ENCODE data around the gene LMAN2.
"Not testable (repeated sequence)": the region's sequence is repeated elsewhere in the genome, so short reads cannot be mapped to it uniquely, and the experiment has no call there.

Gene LMAN2

DNA sequence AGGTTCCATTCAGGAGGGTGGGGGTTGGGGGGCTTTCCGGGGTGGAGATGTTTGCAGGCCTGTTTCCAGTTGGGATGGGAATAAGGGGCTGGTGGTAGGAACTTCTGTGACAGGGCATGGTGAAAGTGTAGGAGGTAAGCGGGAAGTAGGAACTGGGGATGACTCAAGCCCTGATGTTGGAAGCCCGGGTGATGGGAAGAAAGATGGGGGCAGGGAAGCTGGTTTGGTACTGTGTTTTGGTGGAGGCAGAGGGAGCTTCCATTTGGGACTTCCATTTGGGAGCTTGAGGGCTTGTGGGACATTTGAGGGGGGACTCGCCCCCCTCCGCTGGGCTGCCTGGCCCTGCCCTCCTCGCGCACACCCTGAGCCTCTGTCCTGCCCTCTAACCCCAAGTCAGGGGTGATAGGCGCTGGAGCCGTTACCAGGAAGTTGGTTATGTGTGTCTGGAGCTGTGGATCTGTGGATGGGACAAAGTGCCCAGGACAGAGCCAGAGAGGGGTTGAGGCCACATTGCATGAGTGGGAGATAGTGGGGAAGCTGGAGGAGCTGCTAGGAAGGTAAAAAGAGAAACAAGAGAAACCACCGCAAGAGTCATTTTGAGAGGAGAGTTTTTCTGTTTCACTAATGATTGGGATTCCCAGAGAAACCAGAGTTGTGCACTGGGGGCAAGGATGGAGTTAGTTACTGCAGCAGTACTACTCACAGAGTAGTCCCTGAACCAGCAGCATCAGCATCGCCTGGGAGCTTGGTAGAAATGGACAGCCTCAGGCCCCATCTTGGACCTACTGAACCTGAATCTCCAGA, 12.9 kb upstream of the LMAN2 start:
- no peak for DNase-seq (ENCODE audit: low read depth in 2 of 2)

DNA sequence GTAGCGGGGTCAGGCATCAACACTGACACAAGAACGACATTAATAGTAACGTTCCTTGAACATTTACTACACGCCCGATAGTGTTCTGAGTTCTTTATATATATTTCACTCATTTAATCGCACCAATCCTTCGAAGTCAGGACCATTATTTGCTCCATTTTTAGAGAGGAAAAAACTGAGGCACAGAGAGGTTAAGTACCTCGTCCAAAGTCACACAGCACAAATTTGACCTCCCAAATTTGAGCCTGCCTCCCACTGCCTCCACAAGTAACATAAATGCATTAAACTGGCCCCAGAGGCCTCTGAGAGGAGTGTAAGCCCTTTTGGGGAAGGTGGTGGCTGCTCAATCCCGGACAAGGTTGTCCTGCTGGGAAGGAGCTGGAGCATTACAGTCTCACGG, 12.1 kb upstream of the LMAN2 start:
- no peak for DNase-seq (ENCODE audit: low read depth in 2 of 2)

DNA sequence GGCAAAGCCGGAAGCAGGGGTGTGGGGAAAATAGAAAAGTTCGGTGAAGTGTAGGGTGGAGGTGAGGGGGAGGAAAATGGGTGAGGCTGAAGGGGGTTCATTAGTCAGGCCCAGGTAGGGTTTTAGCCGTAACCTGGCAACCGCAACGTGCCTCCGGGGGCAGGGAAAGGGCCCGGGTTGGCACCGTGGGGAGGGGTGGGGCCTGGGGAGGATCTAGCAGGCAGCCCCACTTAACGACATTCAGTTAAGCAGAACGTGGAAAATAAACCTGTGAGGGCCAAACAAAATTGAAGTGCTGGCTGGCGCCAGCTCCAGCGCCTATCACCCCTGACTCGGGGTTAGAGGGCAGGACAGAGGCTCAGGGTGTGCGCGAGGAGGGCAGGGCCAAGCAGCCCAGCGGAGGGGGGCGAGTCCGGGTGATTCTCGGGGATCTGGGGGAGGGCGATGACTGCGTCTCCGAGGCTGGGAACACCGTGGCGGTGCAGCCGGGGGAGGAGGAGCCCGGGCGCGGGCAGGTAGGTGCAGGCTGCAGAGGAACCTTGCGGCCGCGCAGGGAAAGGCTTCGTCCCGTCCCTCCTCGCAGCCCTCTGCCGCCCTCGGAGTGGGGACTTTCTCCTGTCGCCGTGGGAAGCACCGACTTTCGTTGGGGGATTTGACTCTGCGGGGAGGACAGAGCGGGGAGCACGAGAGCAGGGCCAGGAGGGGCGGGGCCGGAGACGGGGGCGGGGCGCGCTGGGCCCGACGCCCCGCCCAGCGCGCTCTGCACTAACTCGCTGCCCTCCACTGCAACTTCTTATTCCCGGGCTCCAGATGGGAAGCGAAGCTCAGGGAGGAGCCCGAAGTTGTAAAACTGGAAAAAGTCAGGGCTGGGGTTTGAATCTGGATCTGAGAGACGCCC, 11.4 kb upstream of the LMAN2 start:
- DNase-seq (ENCODE audit: low read depth in 2 of 2), result peak; percentile 55 to 70

DNA sequence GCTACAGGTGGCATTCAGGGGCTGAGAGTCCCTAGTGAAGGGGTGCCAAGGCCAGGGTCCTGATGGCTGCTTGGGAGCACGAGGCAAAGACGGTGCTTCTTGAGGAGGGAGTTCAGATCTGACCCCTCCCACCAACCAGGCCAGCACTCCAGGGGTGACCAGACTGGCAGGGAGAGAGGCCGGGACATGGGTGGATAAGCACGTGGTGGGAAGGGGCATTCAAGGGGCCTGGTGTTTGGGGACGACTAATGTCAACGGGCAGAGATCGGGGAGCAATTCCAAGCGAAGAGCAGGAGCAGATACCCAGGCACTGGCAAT, 10.8 kb upstream of the LMAN2 start:
- no peak for DNase-seq (ENCODE audit: low read depth in 2 of 2)

DNA sequence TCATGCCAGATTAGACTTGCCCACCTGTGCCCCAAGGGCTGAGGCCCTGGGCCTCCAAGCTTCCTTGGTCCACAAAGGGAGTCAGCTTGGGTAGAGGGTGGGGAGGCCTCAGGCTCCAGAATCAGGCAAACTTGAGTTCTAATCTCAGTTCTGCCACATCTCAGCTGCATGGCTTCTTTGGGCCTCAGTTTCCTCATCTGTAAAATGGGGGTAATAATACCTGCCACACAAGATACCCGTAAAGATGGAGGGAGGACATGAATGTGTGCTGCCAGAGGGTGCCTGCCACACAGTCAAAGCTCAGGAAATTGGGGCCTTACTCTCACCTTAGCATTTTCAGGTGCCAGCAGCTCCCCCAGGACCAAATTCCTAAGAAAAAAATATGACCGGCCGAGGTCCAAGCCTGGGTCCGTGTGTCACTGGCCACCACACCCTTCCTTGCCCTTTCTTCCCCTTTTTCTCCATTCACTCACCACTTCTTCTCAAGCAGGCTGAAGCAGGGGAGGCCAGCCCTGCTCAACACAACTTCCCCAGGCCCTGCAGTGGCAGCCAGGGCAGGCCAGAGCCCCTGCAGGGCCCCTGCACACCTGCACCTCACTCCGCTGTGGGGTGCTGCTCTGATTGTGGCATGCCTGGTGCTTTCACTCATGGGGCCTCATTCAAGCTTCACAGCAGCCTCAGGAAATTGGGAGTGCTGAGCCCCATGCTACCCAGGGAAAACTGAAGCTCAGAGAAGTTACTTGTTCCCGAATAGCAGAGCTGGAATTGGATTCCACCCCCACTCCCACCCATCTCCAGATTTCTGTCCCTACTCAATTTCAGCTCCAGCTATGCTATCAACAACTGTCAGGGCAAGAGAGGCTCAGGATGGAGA, 10.2 kb upstream of the LMAN2 start:
- DNase-seq (ENCODE audit: low read depth in 2 of 2), result no peak

DNA sequence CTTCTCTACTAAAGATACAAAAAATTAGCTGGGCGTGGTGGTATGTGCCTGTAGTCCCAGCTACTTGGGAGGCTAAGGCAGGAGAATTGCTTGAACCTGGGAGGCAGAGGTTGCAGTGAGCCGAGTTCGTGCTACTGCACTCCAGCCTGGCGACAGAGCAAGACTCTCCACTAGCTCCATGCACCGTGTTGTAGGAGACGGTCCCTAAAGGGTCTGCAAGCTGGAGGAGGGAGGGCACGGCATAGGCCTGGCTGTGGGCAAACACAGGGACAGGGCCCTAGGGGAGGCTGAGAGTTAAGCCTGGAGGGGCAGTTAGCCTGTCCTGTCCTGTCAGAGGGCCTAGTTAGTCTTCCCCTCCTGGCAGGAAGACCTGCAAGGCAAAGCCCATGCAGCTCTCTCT, 9.3 kb upstream of the LMAN2 start:
- not testable (repeated sequence) for DNase-seq (ENCODE audit: low read depth in 2 of 2)

DNA sequence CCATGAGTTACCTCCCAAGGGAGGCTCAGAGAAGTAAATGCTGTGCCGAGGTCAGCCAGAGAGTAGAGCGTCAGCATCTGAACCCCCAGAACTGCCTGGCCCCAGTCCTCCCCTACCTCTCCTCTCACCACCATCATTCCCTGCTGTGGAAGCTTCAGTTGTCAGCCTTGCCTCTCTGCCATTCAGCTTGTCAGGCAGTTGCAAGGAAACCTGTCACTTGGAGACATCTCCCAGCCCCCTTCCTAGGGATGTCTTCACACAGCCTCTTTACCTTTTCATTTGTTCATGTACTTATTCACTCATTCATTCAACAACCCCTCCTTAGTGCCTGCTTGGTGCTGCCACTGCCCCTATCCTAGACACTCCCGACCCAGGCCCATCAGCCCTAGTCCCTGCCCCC, 8.4 kb upstream of the LMAN2 start:
- no peak for DNase-seq (ENCODE audit: low read depth in 2 of 2)

DNA sequence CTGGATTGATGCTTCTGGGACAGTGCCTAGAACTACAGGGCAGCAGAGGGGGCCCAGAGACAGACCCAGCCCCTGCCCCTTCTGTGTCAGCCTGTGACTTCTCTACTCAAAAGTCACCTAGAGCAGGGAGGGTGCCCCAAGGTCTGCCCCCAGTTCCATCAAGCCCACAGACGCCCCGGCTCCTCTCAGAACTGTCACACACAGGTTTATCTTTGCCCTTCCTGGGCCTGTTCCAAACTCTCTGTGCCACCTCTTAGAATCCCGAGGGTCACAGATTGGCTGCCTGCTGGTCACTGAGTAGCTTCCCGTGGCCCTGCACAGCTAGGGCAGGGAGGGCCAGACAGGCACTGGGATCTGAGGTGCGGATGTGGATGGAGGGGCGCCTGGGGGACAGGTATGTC, 8.0 kb upstream of the LMAN2 start:
- no peak for DNase-seq (ENCODE audit: low read depth in 2 of 2)

DNA sequence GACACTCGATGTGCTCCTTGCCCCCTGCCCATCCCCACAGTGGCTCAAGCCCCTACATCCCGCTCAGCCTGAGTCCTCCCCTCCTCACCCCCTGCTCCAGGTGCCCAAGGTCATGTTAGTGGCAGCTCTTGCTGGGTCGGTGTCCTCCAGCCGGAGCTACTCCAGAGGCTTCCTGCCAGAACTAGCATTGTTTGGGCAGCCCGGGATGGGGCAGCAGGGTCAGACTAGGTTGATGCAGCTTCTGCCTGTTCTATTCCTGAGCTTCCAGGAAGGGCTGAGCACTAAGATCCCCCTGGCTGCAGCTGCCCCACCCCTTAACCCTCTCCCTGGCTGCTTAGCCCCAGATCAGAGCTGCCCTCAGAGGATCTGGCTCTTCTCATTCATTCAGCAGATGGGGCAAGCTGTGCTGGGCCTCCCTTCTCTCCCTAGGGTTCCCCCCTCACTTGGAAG, 6.9 kb upstream of the LMAN2 start:
- DNase-seq (ENCODE audit: low read depth in 2 of 2), result no peak

DNA sequence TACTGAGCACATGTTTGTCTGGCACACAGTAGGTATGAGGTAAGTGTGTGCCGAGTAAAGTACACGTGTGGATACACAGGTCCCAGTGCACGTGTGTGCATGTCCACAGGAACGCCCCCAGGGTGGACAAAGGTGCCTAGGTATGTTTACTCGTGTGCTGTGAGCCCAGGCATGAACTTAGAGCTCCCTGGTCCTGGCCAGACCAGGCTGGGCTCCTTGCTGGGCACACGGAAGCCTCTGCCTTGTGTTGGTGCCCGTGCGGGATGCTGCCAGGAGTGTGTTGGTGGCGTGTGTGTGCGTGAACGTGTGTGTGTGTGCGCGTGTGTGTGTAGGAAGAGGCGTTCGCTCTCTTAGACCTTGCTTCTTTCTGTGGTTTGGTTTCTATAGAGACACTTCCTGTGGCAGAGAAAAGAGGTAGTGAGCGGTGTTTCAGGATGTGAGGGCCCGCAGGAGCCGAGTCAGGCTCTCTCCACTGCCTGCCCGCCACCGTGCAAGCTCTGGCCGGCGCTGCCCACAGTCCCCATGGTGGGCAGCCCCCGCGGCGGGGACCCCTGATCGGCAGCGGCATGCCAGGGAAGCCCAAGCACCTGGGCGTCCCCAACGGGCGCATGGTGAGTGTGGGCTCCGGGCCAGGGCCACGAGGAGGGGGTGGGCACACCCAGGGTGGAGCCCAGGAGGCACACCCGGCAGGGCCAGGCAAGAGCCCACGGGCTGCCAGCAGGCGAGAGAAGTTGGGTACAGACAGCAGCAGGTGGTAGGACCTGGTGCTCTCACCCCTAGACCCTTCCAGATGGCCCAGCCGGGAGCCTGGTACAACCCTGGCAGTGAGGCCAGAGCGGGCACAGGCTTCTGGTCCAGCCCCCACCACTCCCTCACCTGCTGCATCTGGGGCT, 6.2 kb upstream of the LMAN2 start, which contains the start of gene RGS14:
RGS14 (plus strand) TSS at position 466 of the 893 bp plus-strand sequence; CDS start at position 567, 101 bp downstream.
- DNase-seq (ENCODE audit: low read depth in 2 of 2), result peak; percentile 40 to 51

DNA sequence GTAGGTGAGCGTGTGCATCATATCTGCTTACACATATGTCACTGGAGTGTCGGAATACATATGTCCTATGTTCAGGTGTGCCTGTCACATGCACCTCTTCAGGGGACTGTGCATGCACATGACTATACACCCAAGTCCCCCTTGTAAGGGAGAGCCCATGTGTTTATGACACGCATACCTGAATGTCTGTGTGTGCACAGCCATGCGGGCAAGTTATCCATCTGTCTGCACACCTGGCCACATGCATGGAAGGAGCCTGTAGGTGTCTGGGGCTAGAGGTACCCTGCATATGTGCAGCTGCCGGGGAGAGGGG, 5.6 kb upstream of the LMAN2 start:
- DNase-seq (ENCODE audit: low read depth in 2 of 2), result no peak

DNA sequence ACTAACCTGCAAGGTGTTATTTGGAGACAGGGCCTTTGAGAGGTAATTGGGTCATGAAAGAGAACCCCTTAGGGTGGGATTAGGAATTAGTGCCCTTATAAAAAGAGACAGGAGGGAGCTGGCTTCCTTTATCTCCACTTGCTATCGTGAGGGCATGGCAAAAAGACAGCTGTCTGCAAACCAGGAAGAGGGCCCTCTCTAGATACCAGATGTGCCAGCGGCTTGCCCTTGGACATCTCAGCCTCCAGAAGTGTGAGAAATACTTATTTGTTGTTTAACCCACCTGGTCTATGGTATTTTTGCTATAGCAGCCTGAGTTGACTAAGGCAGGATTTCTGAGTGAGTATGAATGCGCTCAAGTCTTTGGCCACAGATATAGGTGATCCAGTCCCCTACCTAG, 5.3 kb upstream of the LMAN2 start:
- no peak for DNase-seq (ENCODE audit: low read depth in 2 of 2)

DNA sequence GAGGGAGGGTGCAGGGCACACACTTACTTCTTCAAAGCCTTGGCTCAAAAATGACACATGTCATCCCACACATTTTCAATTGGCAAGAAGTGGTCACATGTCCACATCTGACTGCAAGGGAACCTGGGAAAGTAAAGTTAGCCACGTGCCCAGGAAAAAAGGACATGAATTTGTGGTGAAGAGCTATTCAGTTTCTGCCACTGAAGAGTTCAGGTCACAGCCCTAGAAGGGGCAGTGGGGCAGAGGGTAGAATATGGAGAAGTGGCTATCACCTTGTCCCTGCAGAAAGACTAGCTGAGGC, 4.3 kb upstream of the LMAN2 start:
- DNase-seq (ENCODE audit: low read depth in 2 of 2), result no peak

DNA sequence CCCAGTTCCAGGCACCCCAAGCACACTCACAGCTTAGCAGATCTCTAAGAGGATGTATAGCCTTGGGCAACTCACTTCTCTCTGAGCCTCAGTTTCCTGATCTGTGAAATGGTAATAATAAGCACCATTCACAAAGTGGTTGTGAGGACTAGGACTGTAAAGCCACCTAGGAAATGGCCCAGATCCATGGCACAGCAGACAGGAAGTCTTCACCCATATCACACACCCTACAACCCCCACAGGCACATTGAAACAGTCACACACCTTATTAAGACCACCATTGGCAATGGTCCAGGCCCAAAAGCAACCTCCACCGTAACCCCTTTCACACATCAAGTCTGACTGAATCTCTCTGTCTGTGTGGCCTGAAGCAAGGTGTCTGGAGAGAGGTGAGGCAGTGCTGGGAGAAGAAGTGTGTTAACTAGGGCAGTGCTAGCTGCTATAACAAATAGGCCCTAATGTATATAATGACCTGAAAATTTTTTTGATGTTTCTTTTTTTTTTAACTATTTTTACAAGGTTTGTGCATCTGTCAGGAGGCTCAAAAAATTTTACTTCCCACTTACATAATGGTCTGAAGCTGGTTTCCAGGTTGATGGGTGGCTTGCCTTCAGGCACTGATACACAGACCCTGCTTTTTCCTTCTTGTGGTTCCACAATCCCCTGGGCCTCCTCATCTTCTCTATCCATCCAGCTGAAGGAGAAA, 3.8 kb upstream of the LMAN2 start:
- no peak for DNase-seq (ENCODE audit: low read depth in 2 of 2)

DNA sequence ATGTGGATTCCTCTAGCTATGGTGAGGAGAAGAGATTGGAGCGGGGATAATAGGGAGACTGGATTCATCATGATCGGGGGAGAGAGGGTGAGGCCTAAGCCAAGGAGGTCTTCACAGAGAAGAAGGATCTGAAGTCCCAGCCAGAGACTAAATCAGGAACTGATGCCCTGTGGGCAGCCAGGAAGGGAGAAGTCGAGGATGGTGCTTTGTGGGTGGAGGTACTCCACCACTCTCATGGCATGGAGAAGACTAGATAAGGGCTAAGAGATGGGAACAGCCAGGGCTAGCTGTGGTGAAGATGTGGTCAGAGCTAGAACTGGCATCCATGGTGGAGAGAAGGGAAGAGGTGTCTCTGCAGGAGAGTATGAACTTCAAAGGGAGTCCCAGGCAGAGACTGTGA, 3.2 kb upstream of the LMAN2 start:
- no peak for DNase-seq (ENCODE audit: low read depth in 2 of 2)

DNA sequence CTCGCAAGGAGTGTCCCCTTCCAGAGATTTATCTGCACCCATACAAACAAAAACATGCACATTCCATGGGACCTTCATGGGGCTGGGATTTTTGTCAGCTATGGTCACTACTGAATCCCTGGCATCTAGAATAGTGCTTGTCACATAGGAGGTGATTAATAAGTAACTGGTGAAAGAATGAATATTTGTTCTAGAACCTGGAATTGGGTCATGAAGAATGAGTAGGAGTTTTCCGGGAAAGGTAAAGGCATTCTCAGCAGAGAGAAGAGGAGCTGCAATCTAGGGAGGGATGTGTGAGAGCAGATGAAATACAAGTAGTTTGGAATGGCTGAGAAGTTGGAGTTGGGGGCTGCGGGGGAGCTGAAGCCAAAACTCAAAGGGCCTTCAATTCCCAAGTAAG, 2.8 kb upstream of the LMAN2 start:
- DNase-seq (ENCODE audit: low read depth in 2 of 2), result no peak

DNA sequence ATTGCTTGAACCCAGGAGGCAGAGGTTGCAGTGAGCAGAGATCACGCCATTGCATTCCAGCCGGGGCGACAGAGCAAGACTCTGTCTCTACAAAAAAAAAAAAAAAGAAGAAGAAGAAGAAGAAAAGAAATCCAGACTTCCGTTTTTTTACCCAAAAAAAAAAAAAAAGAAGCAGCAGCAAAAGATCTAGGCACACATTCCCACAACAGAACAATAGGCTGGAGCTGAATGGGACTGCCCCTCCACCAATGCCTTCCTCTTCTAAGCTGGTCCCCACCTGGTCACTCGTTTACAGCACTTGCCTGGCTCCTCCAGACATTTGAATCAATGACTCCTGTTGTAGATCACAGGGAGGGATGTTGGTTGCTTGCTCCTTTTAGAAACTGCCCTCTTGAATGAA, 1.6 kb upstream of the LMAN2 start:
- no peak for DNase-seq (ENCODE audit: low read depth in 2 of 2)

DNA sequence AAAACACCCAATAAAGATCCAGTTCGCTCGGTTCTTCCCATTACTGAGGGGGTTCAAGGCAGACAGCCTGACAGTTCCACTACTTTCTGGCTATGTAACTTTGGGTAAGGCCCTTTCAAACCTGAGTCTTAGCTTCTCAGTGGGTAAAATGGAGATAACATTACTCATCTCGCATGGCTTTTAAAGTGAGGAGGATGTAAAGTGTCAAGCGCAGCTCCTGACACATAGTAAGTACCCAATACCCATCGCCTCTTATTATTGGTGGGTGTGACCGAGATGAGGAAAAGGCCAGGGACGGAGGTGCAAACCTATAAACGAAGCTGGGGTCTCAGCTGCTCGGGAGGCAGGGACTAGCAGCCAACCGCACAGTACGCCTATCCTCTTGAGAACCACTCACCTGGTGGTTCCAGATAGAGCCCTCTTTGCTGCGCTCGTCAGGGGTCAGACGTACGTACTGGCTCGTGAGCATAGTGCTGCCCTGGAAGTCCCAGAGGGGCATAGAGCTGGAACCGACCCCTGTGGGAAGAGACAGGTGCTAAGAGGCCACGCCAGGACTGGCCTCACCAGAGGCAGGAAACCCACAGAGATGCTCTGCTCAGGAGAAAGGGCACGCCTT, 584 bp downstream of the LMAN2 start:
- no peak for DNase-seq (ENCODE audit: low read depth in 2 of 2)

DNA sequence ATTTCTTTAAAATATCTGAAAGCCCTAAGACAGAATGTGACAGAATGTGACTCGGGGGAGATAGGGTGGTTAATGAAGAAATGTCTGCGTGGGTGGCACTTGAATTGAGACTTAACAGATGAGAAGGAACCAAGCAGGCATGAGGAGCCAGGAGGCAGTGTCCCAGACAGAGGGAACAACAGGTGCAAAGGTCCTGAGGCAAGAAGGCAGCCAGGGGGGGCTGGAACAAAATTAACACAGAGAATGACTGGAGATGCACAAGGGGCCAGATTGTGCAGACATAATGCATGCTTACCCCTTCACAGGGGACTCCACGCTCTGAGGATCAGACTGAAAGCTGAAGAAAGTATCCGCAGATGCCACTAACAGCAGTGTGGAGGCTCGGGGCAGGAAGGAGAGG, 1.7 kb downstream of the LMAN2 start:
- no peak for DNase-seq (ENCODE audit: low read depth in 2 of 2)

DNA sequence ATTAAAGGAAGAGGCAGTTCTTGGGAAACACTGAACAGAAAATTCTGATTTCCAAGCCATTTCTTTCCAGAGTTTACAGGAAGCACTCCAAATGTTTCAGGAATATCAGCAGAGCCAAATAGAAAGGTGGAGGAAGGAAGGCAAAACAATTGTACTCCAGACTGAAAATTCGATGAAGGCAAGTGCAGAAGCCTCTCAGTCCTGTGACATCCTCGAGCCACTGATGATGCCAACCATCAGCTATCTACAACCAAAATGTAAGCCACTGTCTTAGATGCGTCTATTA, 2.2 kb downstream of the LMAN2 start:
- DNase-seq (ENCODE audit: low read depth in 2 of 2), result no peak

DNA sequence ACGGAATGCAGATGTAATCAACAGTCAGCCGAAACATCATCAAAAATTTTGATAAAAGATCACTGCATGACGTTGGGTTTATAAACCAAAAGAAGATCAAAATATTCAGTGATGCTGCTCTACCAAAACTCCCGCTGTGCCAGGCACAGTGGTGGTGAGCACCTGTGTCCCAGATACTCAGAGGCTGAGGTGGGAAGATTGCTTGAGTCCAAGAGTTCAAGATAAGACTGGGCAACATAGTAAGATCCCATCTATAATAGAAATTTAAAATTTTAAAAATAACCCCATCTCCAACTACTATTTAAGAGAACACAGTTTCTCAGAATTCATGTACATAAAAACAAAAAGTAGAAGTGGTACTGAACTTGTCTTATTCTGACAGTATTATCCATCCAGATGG, 3.8 kb downstream of the LMAN2 start:
- DNase-seq (ENCODE audit: low read depth in 2 of 2), result no peak

Measured in stimulated activated CD4-positive, alpha-beta T cell treated with anti-CD3 and anti-CD28 coated beads, Interleukin-1b, Interleukin-23, amount 100 ng/mL, for 4 hours (primary cell).